ENCODE data around the gene ZMYM2.

DNA sequence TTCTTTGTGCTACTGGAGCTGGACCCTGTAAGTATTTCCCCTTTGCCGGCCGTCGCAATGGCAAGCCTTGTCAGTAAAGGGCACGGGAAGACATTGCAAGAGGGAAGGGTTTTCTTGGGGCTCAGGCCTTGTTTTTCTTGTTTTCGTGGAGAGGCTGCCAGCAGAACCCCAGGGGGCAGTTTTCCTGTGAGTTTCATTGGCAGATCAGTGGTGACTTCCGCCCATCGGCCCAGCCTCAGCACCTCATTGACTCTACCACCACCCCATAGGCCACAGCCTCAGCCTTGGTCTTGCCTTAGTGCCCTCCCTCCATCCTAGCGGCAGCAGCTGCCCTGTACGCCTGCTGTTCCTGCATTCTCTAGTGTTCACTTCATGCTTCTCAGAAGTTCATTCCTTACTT is 140.8 kb downstream of the ZMYM2 start:
- TF ChIP-seq CTCF (IDR thresholded peaks at IDR 0.05; ENCODE audit: low read length) = no peak
- no peak for TF ChIP-seq EZH2 (IDR thresholded peaks at IDR 0.05; ENCODE audit: borderline replicate concordance, low read length)

All from OCI-LY1 (cell line).